ENCODE data around the gene PPFIA4. TPM values are rescaled to one million over a fixed set of nuclear protein-coding genes. Genes with fewer than 3 reads are reported as not detected.

The PPFIA4 gene
- total and polyA plus RNA-seq, 9 of the 15 experiments (the other 6 are each of a cell fraction or from before 2014, with no cell fraction given), result 0.07 to 12.0 (median 0.70) TPM

DNA sequence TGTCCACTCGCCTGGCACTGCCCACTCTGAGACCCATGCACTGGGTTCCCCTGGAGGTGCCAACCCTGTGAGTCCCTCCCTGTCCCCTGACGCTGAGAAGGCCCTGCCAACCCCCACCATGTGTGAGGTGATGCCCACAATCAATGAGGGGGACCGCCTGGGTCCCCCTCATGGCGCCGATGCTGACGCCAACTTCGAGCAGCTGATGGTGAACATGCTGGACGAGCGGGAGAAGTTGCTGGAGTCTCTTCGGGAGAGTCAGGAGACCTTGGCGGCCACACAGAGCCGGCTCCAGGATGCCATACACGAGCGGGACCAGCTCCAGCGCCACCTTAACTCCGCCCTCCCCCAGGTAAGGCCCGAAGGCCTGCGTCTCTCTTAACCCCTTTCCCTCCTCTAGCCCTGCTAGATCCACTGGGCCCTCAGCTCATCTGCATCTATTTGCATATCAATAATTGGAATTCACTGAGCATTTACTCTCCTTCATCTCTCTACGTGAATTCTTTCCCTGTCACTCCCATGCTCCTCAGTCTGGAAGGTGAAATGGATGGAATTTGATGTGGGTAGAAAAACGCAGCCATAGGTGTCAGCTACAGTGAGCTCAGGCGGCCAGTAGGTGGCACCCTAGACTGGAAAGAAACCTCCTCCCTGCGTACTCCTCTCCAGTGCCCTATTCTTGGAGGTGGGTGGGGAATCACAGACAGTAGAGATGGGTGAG lies 12.8 kb downstream of the PPFIA4 start (continued):
- TF ChIP-seq U2AF2 (optimal IDR thresholded peaks at IDR 0.05; ENCODE audit: low read depth, low read length) (no peak), NFYB (IDR thresholded peaks at IDR 0.05; ENCODE audit: extremely low read depth, insufficient read length) (no peak), ZBED1 (IDR thresholded peaks at IDR 0.05) (no peak), KLF16 (IDR thresholded peaks at IDR 0.05) (0 out of 2 replicates have a peak, but pooled peaks have one; percentile 15), ZNF696 (CRISPR knock-in tag; conservative IDR thresholded peaks at IDR 0.05) (no peak), RAD51 (IDR thresholded peaks at IDR 0.05; ENCODE audit: borderline replicate concordance, low read depth) (no peak), ETV5 (CRISPR knock-in tag; IDR thresholded peaks at IDR 0.05; ENCODE audit: low read depth) (no peak), CLOCK (CRISPR knock-in tag; IDR thresholded peaks at IDR 0.05; ENCODE audit: borderline replicate concordance) (no peak), KLF1 (tag; IDR thresholded peaks at IDR 0.05) (no peak), CTBP1 (IDR thresholded peaks at IDR 0.05; ENCODE audit: borderline replicate concordance) (peak; percentile 24; the same call in 1 of the 2 replicates), KDM2B (CRISPR knock-in tag; IDR thresholded peaks at IDR 0.05) (no peak), CBX5 (IDR thresholded peaks at IDR 0.05; ENCODE audit: borderline replicate concordance, low read depth) (no peak), RUNX1 (IDR thresholded peaks at IDR 0.05; ENCODE audit: low read depth) (no peak), NELFE (IDR thresholded peaks at IDR 0.05; ENCODE audit: insufficient read depth, insufficient read length) (no peak), THAP7 (CRISPR knock-in tag; IDR thresholded peaks at IDR 0.05) (no peak), ZNF639 (CRISPR knock-in tag; conservative IDR thresholded peaks at IDR 0.05 in 1 of 2, IDR thresholded peaks at IDR 0.05 in 1 of 2) (no peak), ZNF354B (CRISPR knock-in tag; IDR thresholded peaks at IDR 0.05) (no peak)
- TF ChIP-seq, protein P1, sequence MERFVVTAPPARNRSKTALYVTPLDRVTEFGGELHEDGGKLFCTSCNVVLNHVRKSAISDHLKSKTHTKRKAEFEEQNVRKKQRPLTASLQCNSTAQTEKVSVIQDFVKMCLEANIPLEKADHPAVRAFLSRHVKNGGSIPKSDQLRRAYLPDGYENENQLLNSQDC (CRISPR knock-in tag; IDR thresholded peaks at IDR 0.05), result no peak
- TF ChIP-seq, protein P2, sequence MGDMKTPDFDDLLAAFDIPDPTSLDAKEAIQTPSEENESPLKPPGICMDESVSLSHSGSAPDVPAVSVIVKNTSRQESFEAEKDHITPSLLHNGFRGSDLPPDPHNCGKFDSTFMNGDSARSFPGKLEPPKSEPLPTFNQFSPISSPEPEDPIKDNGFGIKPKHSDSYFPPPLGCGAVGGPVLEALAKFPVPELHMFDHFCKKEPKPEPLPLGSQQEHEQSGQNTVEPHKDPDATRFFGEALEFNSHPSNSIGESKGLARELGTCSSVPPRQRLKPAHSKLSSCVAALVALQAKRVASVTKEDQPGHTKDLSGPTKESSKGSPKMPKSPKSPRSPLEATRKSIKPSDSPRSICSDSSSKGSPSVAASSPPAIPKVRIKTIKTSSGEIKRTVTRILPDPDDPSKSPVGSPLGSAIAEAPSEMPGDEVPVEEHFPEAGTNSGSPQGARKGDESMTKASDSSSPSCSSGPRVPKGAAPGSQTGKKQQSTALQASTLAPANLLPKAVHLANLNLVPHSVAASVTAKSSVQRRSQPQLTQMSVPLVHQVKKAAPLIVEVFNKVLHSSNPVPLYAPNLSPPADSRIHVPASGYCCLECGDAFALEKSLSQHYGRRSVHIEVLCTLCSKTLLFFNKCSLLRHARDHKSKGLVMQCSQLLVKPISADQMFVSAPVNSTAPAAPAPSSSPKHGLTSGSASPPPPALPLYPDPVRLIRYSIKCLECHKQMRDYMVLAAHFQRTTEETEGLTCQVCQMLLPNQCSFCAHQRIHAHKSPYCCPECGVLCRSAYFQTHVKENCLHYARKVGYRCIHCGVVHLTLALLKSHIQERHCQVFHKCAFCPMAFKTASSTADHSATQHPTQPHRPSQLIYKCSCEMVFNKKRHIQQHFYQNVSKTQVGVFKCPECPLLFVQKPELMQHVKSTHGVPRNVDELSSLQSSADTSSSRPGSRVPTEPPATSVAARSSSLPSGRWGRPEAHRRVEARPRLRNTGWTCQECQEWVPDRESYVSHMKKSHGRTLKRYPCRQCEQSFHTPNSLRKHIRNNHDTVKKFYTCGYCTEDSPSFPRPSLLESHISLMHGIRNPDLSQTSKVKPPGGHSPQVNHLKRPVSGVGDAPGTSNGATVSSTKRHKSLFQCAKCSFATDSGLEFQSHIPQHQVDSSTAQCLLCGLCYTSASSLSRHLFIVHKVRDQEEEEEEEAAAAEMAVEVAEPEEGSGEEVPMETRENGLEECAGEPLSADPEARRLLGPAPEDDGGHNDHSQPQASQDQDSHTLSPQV (IDR thresholded peaks at IDR 0.05), result no peak
